Fibroblast of skin of left biceps (primary cell): ENCODE data around the gene ROR1.

Experiments used
- DNase-seq, 2 experiments: peaks; one replicate each; pipeline ENCODE4 v3.0.0-alpha.2; 2013; ENCODE audit warnings: low read depth in 2 of 2

The ROR1 gene

GRCh38 chr1:63883494-63884235 is 109.8 kb downstream of the ROR1 start:
- DNase-seq: no peak

- no peak for DNase-seq
Measured at GRCh38 chr1:63884486-63884885, 110.7 kb downstream of the ROR1 start.

DNA sequence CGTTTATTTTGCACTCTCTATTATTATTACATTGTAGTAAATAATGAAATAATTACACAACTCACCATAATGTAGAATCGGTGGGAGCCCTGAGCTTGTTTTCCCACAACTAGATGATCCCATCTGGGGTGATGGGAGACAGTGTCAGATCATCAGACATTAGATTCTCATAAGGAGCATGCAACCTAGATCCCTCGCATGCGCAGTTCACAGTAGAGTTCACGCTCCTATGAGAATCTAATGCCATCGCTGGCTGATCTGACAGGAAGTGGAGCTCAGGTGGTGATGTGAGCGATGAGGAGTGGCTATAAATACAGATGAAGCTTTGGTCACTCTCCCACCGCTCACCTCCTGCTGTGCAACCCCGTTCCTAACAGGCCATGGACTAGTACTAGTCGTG is 112.1 kb downstream of the ROR1 start:
- no peak for DNase-seq

GRCh38 chr1:63886340-63886739 is 112.5 kb downstream of the ROR1 start:
- no peak for DNase-seq

DNA sequence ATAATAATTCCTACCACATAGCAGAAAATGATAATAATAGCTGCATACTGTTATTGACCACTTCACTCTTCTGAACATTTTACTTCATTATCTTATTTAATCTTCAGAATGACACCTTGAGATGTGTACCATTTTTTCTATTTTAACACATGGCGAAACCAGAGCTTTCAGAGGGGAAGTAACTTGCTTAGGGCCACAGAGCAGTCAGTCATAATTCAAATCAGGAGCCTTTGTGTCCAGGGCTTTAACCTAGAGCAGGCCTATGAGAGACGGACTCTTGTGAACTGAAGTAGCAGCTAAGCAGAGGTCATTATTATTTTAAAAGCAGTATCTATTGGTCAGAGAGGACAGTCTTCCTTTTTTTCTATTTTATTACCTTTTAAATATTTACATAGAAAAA is 114.0 kb downstream of the ROR1 start:
- DNase-seq: no peak

DNA sequence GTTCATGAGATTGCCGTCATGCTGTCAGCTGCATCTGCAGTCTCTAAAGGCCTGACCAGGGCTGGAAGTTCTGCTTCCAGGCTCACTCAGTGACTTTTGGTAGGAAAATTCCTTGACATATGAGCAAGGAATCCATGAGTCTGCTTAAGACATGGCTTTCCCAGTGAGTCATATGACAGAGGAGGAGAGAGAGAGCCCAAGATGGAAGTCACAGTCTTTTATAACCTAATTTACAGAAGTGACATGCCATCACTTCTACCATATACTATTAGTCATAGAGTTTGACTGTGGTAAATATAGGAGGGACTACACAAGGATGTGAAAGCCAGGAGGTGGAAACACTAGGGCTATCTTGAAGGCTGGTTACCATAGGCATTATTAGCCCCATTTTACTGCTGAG is 115.2 kb downstream of the ROR1 start:
- no peak for DNase-seq

DNA sequence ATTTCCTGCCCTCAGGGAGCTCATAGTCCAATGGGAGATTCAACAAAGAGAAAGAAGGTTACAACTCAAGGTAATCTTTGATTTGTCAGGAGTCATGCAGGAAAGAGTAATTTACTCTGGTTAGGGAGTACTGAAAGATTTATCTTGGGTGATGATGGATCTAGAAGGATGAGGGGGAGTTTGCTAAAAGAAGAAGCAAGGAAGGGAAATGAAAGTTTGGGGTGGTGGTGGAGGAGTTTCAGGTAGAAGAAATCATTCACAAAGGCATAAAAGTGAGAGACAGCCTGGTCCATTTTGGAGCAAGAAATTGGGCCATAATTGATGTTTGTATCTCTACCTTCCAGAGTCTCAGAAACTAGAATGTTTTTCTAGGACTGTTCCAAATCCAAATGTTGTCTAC is 116.7 kb downstream of the ROR1 start:
- no peak for DNase-seq

DNA sequence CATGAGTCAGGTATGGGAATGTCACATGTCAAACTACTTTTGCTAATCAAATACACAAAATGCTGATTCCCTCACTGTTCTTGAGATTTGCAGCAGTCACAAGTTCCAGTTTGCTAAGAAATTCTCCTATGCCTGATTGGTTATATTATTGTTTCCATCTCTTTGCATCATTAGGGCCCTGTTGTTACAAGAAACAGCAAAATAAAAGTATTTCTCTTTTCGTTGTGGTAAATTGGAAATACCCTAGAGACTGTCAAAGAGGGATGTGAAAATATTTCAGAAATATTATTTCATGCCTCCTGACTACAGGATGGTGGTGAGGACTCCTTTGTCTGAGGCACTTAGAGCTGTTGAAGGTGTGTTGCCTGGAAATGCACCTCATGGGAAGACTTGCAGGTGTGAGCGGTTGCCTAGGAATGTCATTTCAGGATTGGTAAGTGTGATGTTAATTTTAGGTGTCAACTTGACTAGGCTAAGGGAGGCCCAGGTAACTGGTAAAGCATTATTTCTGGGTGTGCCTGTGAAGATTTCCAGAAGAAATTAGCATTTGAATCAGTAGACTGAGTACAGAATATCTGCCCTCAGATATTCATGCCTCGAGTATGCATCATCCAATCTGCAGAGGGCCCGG is 117.4 kb downstream of the ROR1 start:
- no peak for DNase-seq

GRCh38 chr1:63892632-63893395 is 119.0 kb downstream of the ROR1 start:
- peak in 1 of 2 experiments; percentile 48 for DNase-seq

GRCh38 chr1:63893976-63894375 is 120.2 kb downstream of the ROR1 start:
- DNase-seq: no peak

DNA sequence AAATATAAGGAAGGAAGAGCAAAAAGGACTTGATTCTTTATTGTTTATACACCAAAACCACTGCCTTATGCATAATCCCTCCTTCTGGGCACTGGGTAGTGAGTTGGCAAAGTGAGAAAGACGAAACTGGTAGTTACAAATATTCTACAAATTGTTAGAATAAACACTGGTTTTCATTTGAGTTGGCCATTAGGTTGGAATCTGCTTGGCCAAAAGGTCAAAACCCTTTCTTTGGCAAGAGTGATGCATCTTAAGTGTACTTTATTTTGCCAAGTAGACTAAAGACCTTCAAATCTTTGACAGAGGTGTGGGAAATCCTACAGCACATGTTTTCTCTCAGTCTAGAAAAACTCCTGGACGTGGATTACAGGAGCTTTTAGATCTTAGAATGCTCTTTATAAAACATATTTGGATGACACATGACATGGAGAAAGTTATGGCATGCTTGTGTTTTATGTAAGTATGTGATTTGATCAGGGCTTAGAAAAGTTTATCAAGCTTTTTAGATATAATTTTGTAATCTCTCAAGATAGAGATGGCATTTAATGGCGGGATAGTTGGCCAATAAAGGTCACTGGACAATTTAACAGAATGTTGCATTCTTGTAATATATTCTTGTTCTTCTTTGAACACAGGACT is 120.9 kb downstream of the ROR1 start:
- DNase-seq: no peak

GRCh38 chr1:63896755-63897154 is 122.9 kb downstream of the ROR1 start:
- no peak for DNase-seq

GRCh38 chr1:63898428-63899196 is 124.8 kb downstream of the ROR1 start:
- no peak for DNase-seq

GRCh38 chr1:63901094-63901493 is 127.3 kb downstream of the ROR1 start:
- no peak for DNase-seq

- DNase-seq: no peak
Measured at GRCh38 chr1:63902844-63903589, 129.2 kb downstream of the ROR1 start.

DNA sequence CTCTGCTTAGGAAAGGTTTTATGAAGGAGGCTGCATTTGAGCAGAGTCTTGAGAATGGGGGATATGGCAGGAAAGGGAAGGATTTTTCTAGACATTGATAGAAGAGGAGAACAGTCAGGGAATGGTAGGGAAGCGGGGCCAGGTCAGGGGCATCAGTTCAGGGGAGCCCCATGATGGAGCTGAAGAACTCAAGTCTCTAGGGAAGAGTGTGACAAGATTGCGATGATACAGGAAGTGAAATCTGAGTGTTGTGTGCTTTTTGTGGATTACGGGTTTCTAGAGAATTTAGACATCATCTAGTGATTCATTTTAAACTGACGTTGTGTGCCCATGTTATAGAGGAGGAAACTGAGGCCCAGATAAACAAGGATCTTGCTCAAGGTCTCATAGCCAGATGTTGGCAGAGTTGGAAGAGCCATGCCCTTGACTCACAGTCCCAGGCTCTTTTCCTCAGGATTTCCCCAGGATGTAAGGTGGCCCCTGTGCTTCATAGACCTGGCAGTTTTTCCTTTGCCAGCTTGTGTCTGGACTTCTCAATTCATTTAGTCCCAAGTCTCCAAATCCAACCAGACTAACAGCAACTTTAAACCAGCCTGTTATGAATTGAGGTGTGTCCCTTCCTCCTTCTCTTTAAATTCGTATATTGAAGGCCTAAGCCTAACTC is 130.3 kb downstream of the ROR1 start:
- no peak for DNase-seq

GRCh38 chr1:63904826-63905225 is 131.0 kb downstream of the ROR1 start:
- DNase-seq: no peak

DNA sequence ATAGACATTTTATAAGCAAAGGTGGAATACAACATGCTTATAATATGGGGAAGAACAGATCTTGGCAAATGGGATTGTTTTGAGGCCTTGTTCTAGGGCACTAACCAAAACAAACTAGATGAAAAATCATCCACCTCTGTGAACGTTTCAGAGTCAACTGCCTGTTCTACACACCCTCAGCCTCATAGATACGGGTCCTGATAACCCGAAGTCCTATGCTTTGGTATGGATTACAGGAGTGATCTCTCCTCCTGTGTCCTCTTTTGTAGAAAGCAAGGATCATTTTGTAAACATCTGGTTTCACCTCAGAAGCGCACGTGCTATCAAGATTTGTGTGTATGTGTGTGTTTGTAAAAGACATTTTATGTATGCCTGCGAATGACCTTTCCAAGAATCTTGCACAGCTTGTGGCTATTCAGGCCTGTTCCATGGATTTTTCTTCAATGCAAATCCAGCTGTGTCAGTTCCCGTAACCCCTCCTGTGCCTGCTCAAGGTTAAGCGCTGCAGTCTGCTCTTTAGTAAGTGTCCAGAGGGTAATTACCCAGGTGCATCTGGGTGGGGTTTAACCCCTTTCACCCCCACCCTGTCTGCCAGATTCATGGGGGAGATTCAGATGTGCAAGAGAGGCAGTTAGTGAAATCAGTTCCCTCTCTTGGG is 132.4 kb downstream of the ROR1 start:
- DNase-seq: no peak

- no peak for DNase-seq
Measured at GRCh38 chr1:63907051-63907450, 133.2 kb downstream of the ROR1 start.

DNA sequence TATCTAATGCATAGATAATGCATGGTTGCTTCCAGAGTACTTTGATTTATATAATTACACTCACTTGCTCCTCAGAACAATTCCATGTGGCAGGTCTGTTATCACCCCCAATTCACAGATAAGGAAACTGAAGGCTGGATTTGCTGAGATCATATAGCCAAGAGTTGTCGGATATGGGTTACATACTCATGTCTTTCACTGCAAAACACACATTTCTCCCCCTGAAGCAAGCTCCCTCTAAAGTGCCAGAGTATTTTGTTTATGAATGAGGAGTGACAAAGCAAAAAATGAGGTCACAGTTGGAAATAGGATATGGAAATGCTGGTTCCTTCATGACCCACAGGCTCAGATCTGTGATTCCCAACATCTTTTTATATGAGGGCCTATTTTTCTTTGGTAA is 134.2 kb downstream of the ROR1 start:
- no peak for DNase-seq
